Measurements from ENCODE around the gene SH3BP4. TPM values are rescaled to one million over a fixed set of nuclear protein-coding genes. Genes with fewer than 3 reads are reported as not detected.

The SH3BP4 gene
- total and polyA plus RNA-seq, 10 of the 15 experiments (the other 5 are each of a cell fraction or from before 2014, with no cell fraction given), result 0.03 to 0.36 TPM; not detected in 8

DNA sequence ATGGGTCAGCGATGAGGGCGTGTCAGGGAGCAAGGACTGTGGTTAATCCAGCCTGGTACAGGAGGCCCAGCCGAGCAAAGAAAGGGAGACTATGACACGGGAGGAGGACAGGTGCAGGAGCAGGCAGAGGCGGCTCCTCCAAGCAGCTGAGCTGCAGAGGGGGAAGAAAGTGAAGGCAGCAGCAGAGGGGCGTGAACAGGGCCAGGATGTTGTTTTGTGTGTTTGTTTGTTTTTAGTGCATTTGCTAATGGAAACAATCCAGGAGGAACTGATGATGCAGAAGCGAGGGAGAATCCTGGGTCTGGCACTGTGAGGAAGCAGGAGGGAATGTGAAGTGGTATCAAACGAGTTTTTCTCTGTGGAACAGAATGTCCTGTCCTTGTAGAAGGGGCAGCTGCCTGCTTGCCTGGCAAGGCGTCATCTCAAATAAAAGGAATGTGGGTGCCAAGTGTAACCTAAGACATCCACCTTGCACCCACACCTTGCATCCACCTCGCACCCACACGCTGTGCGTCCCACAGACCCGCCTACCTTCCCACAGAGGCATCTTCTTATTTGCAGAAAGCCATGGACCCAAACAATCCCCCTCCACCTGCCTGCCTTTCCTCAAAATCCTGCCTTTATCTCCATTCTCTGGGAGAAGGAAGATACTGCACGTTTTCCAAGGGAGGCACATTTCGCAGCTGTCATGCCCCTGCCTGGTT lies 134.8 kb downstream of the SH3BP4 start:
- FAIRE-seq (no peak), DNase-seq (ENCODE audit: low read depth, low spot score) (no peak), ATAC-seq (no peak)
- Histone ChIP-seq H3K4me2 (ENCODE audit: control insufficient read depth, insufficient read depth) (no peak overlapping the region), H3K4me1 (ENCODE audit: control insufficient read depth, insufficient read depth, low read length) (no peaks in the 10 kb centered on the region), H3K79me2 (ENCODE audit: control insufficient read depth, insufficient read depth, low read length) (no peaks in the 10 kb centered on the region), H3K27ac (ENCODE audit: control insufficient read depth, insufficient read depth) (no peak overlapping the region), H3K9ac (ENCODE audit: control insufficient read depth, insufficient read depth, low read length) (no peak overlapping the region), H3K36me3 (ENCODE audit: control insufficient read depth in 2 of 2, insufficient read depth in 2 of 2, low read length in 1 of 2) (no peaks in the 10 kb centered on the region), H3K4me3 (no peak overlapping the region), H2AFZ (ENCODE audit: control insufficient read depth, low read depth, low read length) (no peak overlapping the region), H4K20me1 (ENCODE audit: control insufficient read depth, insufficient read depth) (no peaks in the 10 kb centered on the region), H3K27me3 (replicated peaks in 1 of 2; ENCODE audit: control insufficient read depth in 2 of 2, insufficient read depth in 2 of 2, low read length in 1 of 2) (no peaks in the 10 kb centered on the region), H3K9me3 (replicated peaks; ENCODE audit: control insufficient read depth, insufficient read depth, low read length) (no peaks in the 10 kb centered on the region; the same call in 2 of the 3 replicates)
- no TSS peak for BruUV-seq (replicated peaks)
- no peak for TF ChIP-seq ATF3 (IDR thresholded peaks at IDR 0.05; ENCODE audit: borderline replicate concordance, extremely low read depth, low read depth, low read length)
- TF ChIP-seq FOXK2 (IDR thresholded peaks at IDR 0.05), result no peak
- 29% methylated on average over 15 of the region's 15 CpGs for WGBS (ENCODE audit: insufficient coverage, insufficient replicate concordance, low lambda C conversion rate, missing lambda C conversion rate)
- ChIA-PET CTCF (no interaction called here), SMC1A (ENCODE audit: uncharacterized antibody, unreplicated experiment) (no interaction called here), RAD21 (ENCODE audit: unreplicated experiment) (no interaction called here), POLR2A (no interaction called here)
- in situ Hi-C loops (cut with MboI), result no loop called here
- intact Hi-C loops (cut with micrococcal nuclease; ENCODE audit: unreplicated experiment), result no loop called here

DNA sequence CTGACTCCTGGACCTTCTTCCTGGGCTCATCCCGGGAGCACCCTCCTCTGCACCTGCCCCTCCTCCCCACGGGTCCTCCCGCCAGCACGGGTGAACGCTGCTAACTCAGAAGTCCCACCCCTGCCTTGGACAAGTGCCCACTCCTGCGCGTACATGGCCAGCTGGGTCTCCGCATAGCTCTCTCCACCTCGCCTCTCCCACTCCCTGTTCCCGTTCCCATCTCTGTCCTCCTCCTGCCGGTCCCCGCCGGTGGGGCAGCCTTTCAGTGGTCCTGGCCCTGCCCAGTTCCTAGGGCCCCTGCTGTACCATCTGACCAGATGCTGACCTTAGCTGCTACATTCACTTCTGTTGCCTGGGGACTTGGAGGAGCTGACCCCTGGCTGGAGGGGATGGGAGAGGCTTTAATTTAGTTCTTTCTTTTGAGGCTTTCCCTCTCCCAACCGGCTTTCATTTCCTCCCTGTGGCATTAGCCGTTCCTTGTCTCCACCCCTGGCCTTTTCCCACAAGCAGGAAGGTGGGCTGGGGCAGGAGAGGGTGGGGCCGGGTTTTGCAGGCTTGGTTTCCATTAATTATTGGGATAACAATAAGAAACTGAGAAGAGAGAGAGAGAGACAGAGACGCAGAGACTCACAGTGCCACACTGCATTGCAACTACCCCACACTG lies 136.1 kb downstream of the SH3BP4 start:
- no peaks in the 10 kb centered on the region for H3K79me2 ChIP-seq (ENCODE audit: control insufficient read depth, insufficient read depth, low read length)
- TF ChIP-seq ZNF384 (IDR thresholded peaks at IDR 0.05; ENCODE audit: borderline replicate concordance, low read depth, low read length) (no peak), SREBF2 (IDR thresholded peaks at IDR 0.05; ENCODE audit: low read length) (no peak), RAD51 (IDR thresholded peaks at IDR 0.05) (no peak), ZNF24 (IDR thresholded peaks at IDR 0.05) (no peak), MYC (IDR thresholded peaks at IDR 0.05; ENCODE audit: insufficient read depth, insufficient read length, insufficient replicate concordance, low read length, severe bottlenecking) (no peak), CBX3 (IDR thresholded peaks at IDR 0.05; ENCODE audit: borderline replicate concordance, low read depth) (no peak), IKZF1 (conservative IDR thresholded peaks at IDR 0.05) (no peak), MEF2A (IDR thresholded peaks at IDR 0.05; ENCODE audit: insufficient read depth, low read depth, low read length) (no peak)
- TF ChIP-seq, protein P1, sequence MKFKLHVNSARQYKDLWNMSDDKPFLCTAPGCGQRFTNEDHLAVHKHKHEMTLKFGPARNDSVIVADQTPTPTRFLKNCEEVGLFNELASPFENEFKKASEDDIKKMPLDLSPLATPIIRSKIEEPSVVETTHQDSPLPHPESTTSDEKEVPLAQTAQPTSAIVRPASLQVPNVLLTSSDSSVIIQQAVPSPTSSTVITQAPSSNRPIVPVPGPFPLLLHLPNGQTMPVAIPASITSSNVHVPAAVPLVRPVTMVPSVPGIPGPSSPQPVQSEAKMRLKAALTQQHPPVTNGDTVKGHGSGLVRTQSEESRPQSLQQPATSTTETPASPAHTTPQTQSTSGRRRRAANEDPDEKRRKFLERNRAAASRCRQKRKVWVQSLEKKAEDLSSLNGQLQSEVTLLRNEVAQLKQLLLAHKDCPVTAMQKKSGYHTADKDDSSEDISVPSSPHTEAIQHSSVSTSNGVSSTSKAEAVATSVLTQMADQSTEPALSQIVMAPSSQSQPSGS (IDR thresholded peaks at IDR 0.05; ENCODE audit: low read length), result no peak

More for the DNA sequence above, 136.1 kb downstream of the SH3BP4 start:
- H3K4me2 ChIP-seq (ENCODE audit: control insufficient read depth, insufficient read depth), result no peak overlapping the region
- SMC1A ChIA-PET (ENCODE audit: uncharacterized antibody, unreplicated experiment), result no interaction called here
- in situ Hi-C loops (cut with MboI) (no loop called here), intact Hi-C loops (cut with micrococcal nuclease; ENCODE audit: unreplicated experiment) (no loop called here)
- H3K9me3 ChIP-seq (replicated peaks; ENCODE audit: control insufficient read depth, insufficient read depth, low read length), result no peaks in the 10 kb centered on the region; the same call in 2 of the 3 replicates
- H2AFZ ChIP-seq (ENCODE audit: control insufficient read depth, low read depth, low read length), result no peak overlapping the region
- H3K4me3 ChIP-seq, result no peak overlapping the region
- WGBS (ENCODE audit: insufficient coverage, insufficient replicate concordance, low lambda C conversion rate, missing lambda C conversion rate), result 43% methylated on average over 17 of the region's 17 CpGs
- no peak for FAIRE-seq
- H3K27ac ChIP-seq (ENCODE audit: control insufficient read depth, insufficient read depth), result no peak overlapping the region
- no peak for ATAC-seq
- BruUV-seq (replicated peaks), result no TSS peak
- no peaks in the 10 kb centered on the region for H3K27me3 ChIP-seq (replicated peaks in 1 of 2; ENCODE audit: control insufficient read depth in 2 of 2, insufficient read depth in 2 of 2, low read length in 1 of 2)
- H3K9ac ChIP-seq (ENCODE audit: control insufficient read depth, insufficient read depth, low read length), result no peak overlapping the region
- H3K4me1 ChIP-seq (ENCODE audit: control insufficient read depth, insufficient read depth, low read length), result no peaks in the 10 kb centered on the region
- H3K36me3 ChIP-seq (ENCODE audit: control insufficient read depth in 2 of 2, insufficient read depth in 2 of 2, low read length in 1 of 2), result no peaks in the 10 kb centered on the region
- no peaks in the 10 kb centered on the region for H4K20me1 ChIP-seq (ENCODE audit: control insufficient read depth, insufficient read depth)
- no peak for DNase-seq (ENCODE audit: low read depth, low spot score)
- POLR2A ChIA-PET, result no interaction called here
- RAD21 ChIA-PET (ENCODE audit: unreplicated experiment), result no interaction called here
- CTCF ChIA-PET, result interaction anchor here (1.7 kb wide), 1 partner anchor 29 kb away, joined by 4 read pairs; no protein-coding TSS in a partner anchor

Data from GM12878 (cell line).